Sigmoid colon (tissue), 7 donors: ENCODE results near the gene ZBTB7B. TPM values are rescaled to one million over a fixed set of nuclear protein-coding genes. Genes with fewer than 3 reads are reported as not detected.

ENCODE experiments used
- DNase-seq: peaks from one replicate; pipeline ENCODE4 v3.0.0-alpha.2; 2019
- H3K27ac ChIP-seq, 4 donors: fragments of 200-600 bp; sonication (generic); one replicate each; pipeline ENCODE4 v1.5.1; 2016 to 2019; ENCODE audit warnings: mild to moderate bottlenecking in 1 of 4
- H3K27me3 ChIP-seq, 3 donors: fragments of 200-600 bp; sonication (generic); one replicate each; pipeline ENCODE4 v1.5.1; 2019; ENCODE audit warnings: mild to moderate bottlenecking in 1 of 3
- H3K36me3 ChIP-seq, 4 donors: fragments of 200-600 bp; sonication (generic); one replicate each; pipeline ENCODE4 v1.5.1; 2016 to 2019
- H3K4me1 ChIP-seq, 4 donors: fragments of 200-600 bp; sonication (generic); one replicate each; pipeline ENCODE4 v1.5.1; 2017 to 2019
- H3K4me3 ChIP-seq, 4 donors: fragments of 200-600 bp; sonication (generic); one replicate each; pipeline ENCODE4 v1.5.1; 2017 to 2019; ENCODE audit warnings: mild to moderate bottlenecking in 2 of 4, moderate library complexity in 1 of 4
- H3K9me3 ChIP-seq, 4 donors: fragments of 200-600 bp in 3 of 4; sonication (generic) in 3 of 4; one replicate each; pipeline versions ENCODE4 v1.5.1 to v1.6.1; 2013 to 2019
- EP300 ChIP-seq, 4 donors: sonication (generic); formaldehyde crosslinking; IDR thresholded peaks; one replicate each; pipeline ENCODE4 v1.6.1; 2017; ENCODE audit warnings: antibody characterized with exemption in 4 of 4
- POLR2A ChIP-seq, 2 donors: fragments of 450-650 bp; IDR thresholded peaks; one replicate each; pipeline ENCODE4 v1.6.1; 2016; ENCODE audit warnings: antibody characterized with exemption in 2 of 2, mild to moderate bottlenecking in 2 of 2, moderate library complexity in 2 of 2
- POLR2AphosphoS5 ChIP-seq, 4 donors: sonication (generic); formaldehyde crosslinking; IDR thresholded peaks; one replicate each; pipeline ENCODE4 v1.6.1; 2017; ENCODE audit warnings: antibody characterized with exemption in 4 of 4
- WGBS, 2 donors: extraction: QIAGEN DNeasy Blood & Tissue Kit; methylation state at CpG; one replicate each; pipeline ENCODE4 v1.1.7; 2013; 5-methylcytosine and 5-hydroxymethylcytosine counted together
- intact Hi-C: fragments of 100-400 bp; cut with DNase I; formaldehyde crosslinking; loops from one replicate; pipeline ENCODE4 v1.15.1; 2023
- polyA plus RNA-seq, 3 donors: library from polyadenylated mRNA; stranded (reverse); fragments of 200-250 nt; gene quantifications; one replicate each; pipeline ENCODE4 v1.2.3, GENCODE V29; 2013
- total RNA-seq, 4 donors: library from RNA; depleted of rRNA; stranded (reverse); fragments of >200 nt; gene quantifications; one replicate each; pipeline ENCODE4 v1.1.0, GENCODE V29; 2016
- TF ChIP-seq, protein P1 (sequence below), 4 experiments: fragments of 450-650 bp in 3 of 4; fragments of 200-600 bp in 1 of 4; IDR thresholded peaks; one replicate each; pipeline ENCODE4 v1.5.1; 2016 to 2019; ENCODE audit warnings: antibody characterized with exemption in 4 of 4, mild to moderate bottlenecking in 3 of 4, moderate library complexity in 2 of 4
- donor health status: healthy with polysubstance abuse.
- donor health status: Bipolar disorder and iron deficiency.
- donor health status: healthy.

ZBTB7B gene
- total and polyA plus RNA-seq, 7 donors = 24.4 to 342 (median 35.3) TPM

DNA sequence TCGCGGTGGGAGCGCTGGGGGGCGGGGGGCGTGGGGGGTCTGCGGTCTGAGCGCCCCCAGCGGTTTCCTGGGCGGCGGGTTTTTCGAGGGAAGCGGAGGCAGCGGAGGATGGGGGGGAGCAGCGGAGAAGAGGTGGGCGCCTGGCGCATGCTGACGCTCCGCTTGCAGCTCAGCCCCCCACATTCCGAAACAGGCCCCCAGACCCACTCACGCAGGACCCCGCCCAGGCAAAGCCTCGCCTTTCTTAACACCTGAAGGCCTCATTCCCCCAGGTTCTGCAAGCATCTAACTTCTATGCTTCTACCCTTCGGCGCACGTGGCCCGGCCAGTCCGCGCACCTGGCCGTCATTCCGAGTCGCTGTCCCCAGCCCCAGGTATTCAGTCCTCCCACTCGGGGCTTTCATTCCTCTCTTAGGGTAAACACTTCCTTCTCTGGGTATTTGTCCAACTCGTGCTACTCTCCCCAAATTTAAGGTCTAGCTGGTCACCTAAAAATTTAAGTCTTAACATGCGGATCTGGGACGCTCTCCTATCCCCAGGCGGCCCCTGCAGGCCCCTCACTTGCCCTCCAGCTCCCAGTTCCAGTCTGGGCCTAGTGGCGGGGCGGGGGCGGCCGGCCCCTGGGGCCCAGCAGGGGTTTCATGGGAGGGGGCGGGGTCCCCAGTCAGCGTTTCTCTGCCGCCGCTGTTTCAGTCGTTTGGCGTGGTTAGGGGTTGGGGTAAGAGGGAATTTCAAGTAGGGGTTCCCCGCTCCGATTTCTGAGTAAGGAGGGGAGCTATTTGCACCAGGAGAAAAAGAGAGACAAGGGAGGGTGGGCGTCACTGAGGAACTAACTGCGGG lies 2.8 kb upstream of the ZBTB7B start:
- Histone ChIP-seq H3K36me3 (no peaks in the 10 kb centered on the region), H3K4me1 (peaks cover 0 to 35% (median 30%) of the 10 kb centered on the region in 4 donors), H3K27ac (peak overlapping the region; percentile 96 to 99 (median 98)), H3K9me3 (no peaks in the 10 kb centered on the region), H3K4me3 (peak overlapping the region; percentile 73 to 94 (median 81)), H3K27me3 (no peaks in the 10 kb centered on the region)
- 3 to 11% methylated on average over 50 of the region's 50 CpGs for WGBS, 2 donors
- TF ChIP-seq, protein P1, sequence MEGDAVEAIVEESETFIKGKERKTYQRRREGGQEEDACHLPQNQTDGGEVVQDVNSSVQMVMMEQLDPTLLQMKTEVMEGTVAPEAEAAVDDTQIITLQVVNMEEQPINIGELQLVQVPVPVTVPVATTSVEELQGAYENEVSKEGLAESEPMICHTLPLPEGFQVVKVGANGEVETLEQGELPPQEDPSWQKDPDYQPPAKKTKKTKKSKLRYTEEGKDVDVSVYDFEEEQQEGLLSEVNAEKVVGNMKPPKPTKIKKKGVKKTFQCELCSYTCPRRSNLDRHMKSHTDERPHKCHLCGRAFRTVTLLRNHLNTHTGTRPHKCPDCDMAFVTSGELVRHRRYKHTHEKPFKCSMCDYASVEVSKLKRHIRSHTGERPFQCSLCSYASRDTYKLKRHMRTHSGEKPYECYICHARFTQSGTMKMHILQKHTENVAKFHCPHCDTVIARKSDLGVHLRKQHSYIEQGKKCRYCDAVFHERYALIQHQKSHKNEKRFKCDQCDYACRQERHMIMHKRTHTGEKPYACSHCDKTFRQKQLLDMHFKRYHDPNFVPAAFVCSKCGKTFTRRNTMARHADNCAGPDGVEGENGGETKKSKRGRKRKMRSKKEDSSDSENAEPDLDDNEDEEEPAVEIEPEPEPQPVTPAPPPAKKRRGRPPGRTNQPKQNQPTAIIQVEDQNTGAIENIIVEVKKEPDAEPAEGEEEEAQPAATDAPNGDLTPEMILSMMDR (IDR thresholded peaks at IDR 0.05) = no peak
- intact Hi-C loops = loop anchor here (2.0 to 5.0 kb wide), 3 partner anchors 37 to 63 kb away; partner anchors contain the start of genes ADAM15, PMVK and PYGO2
- DNase-seq = no peak

DNA sequence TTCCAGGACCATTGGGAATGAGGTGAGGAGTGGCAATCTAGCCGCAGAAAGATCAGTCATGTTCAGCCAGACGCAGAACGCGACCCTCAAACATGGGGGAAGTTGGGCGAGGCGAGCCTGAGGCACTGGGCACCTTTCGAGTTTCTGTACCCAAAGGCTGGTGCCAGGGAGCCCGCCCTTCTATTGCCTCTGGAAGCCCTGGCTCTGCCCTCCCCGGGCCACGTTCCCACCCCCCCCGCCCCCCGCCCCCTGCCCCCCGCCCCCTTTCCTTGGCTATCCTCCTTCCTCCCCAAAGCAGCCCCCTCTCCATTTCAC lies 2.2 kb upstream of the ZBTB7B start:
- no peaks in the 10 kb centered on the region for H3K27me3 ChIP-seq
- peaks cover 0 to 40% (median 35%) of the 10 kb centered on the region in 4 donors for H3K4me1 ChIP-seq
- TF ChIP-seq EP300 (IDR thresholded peaks at IDR 0.05) (no peak), POLR2A (IDR thresholded peaks at IDR 0.05) (no peak), POLR2AphosphoS5 (IDR thresholded peaks at IDR 0.05) (no peak)
- TF ChIP-seq, protein P1 (IDR thresholded peaks at IDR 0.05) = no peak
- WGBS, 2 donors = 1 to 2% methylated on average over 11 to 13 of the region's 13 CpGs
- intact Hi-C loops = loop anchor here (2.0 to 5.0 kb wide), 2 partner anchors 52 to 64 kb away; partner anchors contain the start of genes ADAM15 and PMVK
- no peak for DNase-seq
- no peaks in the 10 kb centered on the region for H3K36me3 ChIP-seq
- H3K4me3 ChIP-seq = peak overlapping the region; percentile 73 to 94 (median 81)
- no peaks in the 10 kb centered on the region for H3K9me3 ChIP-seq
- peak overlapping the region; percentile 96 to 99 (median 98) for H3K27ac ChIP-seq

DNA sequence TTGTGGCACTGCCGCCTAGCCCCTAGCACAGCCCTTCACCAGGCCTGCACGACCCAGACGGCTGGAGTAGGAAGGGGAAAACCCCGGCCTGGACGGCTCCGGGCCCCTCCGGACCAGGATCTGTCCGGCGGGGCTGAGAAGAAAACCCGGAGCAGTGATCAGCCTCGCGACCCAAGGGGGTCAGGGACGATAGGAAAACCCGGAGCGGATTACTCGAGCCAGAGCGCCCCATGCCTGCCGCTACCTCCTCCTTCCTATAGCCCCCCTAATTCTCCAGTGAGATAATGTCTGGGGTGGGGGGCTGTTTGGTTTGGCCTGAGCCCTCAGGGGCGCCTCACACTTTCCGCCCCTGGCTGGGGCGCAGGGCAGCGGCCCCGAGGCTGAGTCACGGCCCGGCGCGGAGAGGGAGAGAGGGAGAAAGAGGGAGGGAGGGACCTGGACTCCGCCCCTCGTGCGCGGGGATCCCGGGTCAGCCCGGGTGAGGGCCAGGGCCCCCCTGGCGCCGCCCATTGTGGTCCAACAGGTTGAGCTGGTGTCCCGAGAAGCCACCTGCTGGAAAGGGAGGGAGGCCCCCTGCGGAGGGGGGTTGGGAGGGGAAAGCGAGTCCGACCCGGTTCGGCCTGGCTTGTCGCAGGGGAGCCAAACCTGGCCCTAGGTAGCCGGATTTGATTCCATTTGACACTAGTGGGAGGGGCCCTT lies 1.7 kb upstream of the ZBTB7B start:
- Histone ChIP-seq H3K36me3 (no peaks in the 10 kb centered on the region), H3K27ac (peak overlapping the region; percentile 96 to 99 (median 98)), H3K9me3 (no peaks in the 10 kb centered on the region), H3K4me3 (peak overlapping the region; percentile 73 to 94 (median 81)), H3K4me1 (peaks cover 0 to 40% (median 38%) of the 10 kb centered on the region in 4 donors), H3K27me3 (no peaks in the 10 kb centered on the region)
- peak; percentile 95 for DNase-seq
- 0% methylated on average over 43 of the region's 43 CpGs for WGBS, 2 donors
- intact Hi-C loops = loop anchor here (2.0 to 5.0 kb wide), 2 partner anchors 51 to 64 kb away; partner anchors contain the start of genes ADAM15 and PMVK
- TF ChIP-seq EP300 (IDR thresholded peaks at IDR 0.05) = peak in 1 of 4 donors; percentile 32
- TF ChIP-seq POLR2A (IDR thresholded peaks at IDR 0.05) = peak; percentile 67 to 88
- TF ChIP-seq POLR2AphosphoS5 (IDR thresholded peaks at IDR 0.05) = peak; percentile 83 to 91 (median 88)
- TF ChIP-seq, protein P1 (IDR thresholded peaks at IDR 0.05) = no peak

DNA sequence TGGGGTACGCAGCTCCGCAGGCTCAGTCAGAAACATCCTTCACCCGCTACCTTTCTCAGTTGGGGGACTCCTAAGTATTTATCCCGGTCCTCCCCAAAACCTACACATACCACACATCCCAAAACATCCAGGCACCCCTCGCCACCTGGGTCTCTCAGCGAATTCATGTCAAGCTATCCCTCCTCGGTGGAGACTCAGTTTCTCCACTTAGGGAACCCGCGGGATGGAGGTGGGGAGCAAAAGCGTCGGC lies 1.3 kb upstream of the ZBTB7B start:
- peaks cover 0 to 44% (median 42%) of the 10 kb centered on the region in 4 donors for H3K4me1 ChIP-seq
- no peak for DNase-seq
- intact Hi-C loops = loop anchor here (2.0 to 5.0 kb wide), 2 partner anchors 51 to 65 kb away; partner anchors contain the start of genes ADAM15 and PMVK
- no peaks in the 10 kb centered on the region for H3K36me3 ChIP-seq
- TF ChIP-seq POLR2AphosphoS5 (IDR thresholded peaks at IDR 0.05) = no peak
- no peaks in the 10 kb centered on the region for H3K9me3 ChIP-seq
- no peaks in the 10 kb centered on the region for H3K27me3 ChIP-seq
- H3K27ac ChIP-seq = peak overlapping the region; percentile 96 to 99 (median 98)
- peak overlapping the region; percentile 73 to 94 (median 81) for H3K4me3 ChIP-seq
- WGBS, 2 donors = 0 to 1% methylated on average over 11 of the region's 11 CpGs
